ENCODE data around the gene POM121C.
"Not testable (repeated sequence)": the region's sequence is repeated elsewhere in the genome, so short reads cannot be mapped to it uniquely, and the experiment has no call there.

DNA sequence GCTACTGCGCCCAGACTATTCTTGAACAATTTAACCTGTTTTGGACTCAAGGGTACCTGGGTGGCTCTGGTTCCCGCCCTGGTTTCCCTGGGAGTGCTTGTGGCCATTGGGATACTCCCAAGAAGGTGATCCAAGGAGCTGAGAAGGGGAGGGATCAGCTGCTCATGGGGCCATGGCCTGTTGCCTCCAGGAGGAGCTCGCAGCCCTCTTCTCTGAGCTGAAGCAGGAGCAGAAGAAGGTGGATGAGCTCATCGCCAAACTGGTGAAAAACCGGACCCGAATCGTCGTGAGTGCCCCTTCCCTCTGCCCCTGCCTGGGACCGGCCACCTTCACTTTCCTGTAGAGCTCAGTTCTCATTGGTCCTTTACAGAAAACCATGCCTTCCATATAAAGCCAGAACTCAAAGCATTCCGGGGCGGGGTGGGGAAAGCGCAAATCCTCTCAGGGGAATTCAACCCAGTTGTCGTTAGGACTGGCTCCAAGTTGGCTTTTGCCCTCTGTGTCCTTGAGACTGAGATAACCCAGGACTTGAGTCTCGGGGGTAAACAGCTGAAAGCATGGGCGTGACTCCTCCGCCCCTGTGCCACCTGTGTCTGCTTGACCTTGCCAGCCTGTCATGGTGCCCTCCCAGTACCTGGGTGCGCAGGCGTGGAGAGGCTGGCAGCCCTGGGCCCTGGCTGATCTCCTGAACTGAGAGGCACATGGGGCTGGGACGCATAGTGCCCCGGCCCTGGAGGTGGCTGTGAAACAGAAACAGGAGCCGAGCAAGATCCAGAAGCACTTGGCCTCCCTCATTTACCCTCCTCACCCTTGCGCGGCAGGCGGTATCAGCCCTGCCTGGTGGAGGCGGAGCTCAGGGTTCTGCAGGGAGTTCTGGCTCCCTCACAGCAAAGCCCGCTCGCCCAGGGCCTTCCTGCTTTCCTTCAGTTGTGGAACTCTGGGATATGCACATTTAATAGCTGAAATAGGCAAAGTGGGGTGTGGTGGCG lies 82.3 kb downstream of the POM121C start:
- TF ChIP-seq, protein P1, sequence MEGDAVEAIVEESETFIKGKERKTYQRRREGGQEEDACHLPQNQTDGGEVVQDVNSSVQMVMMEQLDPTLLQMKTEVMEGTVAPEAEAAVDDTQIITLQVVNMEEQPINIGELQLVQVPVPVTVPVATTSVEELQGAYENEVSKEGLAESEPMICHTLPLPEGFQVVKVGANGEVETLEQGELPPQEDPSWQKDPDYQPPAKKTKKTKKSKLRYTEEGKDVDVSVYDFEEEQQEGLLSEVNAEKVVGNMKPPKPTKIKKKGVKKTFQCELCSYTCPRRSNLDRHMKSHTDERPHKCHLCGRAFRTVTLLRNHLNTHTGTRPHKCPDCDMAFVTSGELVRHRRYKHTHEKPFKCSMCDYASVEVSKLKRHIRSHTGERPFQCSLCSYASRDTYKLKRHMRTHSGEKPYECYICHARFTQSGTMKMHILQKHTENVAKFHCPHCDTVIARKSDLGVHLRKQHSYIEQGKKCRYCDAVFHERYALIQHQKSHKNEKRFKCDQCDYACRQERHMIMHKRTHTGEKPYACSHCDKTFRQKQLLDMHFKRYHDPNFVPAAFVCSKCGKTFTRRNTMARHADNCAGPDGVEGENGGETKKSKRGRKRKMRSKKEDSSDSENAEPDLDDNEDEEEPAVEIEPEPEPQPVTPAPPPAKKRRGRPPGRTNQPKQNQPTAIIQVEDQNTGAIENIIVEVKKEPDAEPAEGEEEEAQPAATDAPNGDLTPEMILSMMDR (IDR thresholded peaks at IDR 0.05) = not testable (repeated sequence)
- TF ChIP-seq POLR2A (IDR thresholded peaks at IDR 0.05) = not testable (repeated sequence)

Measured in lower leg skin (tissue), 3 donors.